Activated T-cell treated with anti-CD3 and anti-CD28 coated beads, Interleukin-2, amount 50 U/mL, for 24 hours (primary cell): ENCODE measurements around the gene AP4S1.
"Not testable (repeated sequence)": the region's sequence is repeated elsewhere in the genome, so short reads cannot be mapped to it uniquely, and the experiment has no call there.

Source experiments
- DNase-seq: peaks from one replicate; pipeline ENCODE4 v3.0.0-alpha.2; 2020
- H3K27ac Mint-ChIP-seq: 2 replicates; pipeline ENCODE4 v1.8.0; 2020; ENCODE audit warnings: mild to moderate bottlenecking, mixed read lengths
- H3K27me3 Mint-ChIP-seq: 2 replicates; pipeline ENCODE4 v1.8.0; 2020; ENCODE audit warnings: mixed read lengths
- H3K36me3 Mint-ChIP-seq: 2 replicates; pipeline ENCODE4 v1.8.0; 2020; ENCODE audit warnings: low read depth, mixed read lengths
- H3K4me1 Mint-ChIP-seq: 2 replicates; pipeline ENCODE4 v1.8.0; 2020; ENCODE audit warnings: low read depth, mixed read lengths
- H3K4me3 Mint-ChIP-seq: 2 replicates; pipeline ENCODE4 v1.8.0; 2020; ENCODE audit warnings: mild to moderate bottlenecking, moderate library complexity, mixed read lengths
- H3K9me3 Mint-ChIP-seq: 2 replicates; pipeline ENCODE4 v1.8.0; 2020; ENCODE audit warnings: mixed read lengths

AP4S1 gene

GRCh38 chr14:31045501-31046080 is 20.1 kb downstream of the AP4S1 start:
- Mint-ChIP-seq H3K36me3 (peaks cover 3% of the 10 kb centered on the region), H3K27ac (no peak overlapping the region), H3K9me3 (no peaks in the 10 kb centered on the region), H3K4me1 (peaks cover 7% of the 10 kb centered on the region), H3K4me3 (no peak overlapping the region), H3K27me3 (no peaks in the 10 kb centered on the region)
- no peak for DNase-seq

- Mint-ChIP-seq H3K4me3 (no peak overlapping the region), H3K4me1 (peaks cover 7% of the 10 kb centered on the region), H3K27ac (no peak overlapping the region), H3K27me3 (no peaks in the 10 kb centered on the region), H3K9me3 (no peaks in the 10 kb centered on the region), H3K36me3 (peaks cover 5% of the 10 kb centered on the region)
- DNase-seq = no peak
These were observed 22.1 kb downstream of the AP4S1 start for GRCh38 chr14:31047503-31047902.

- H3K36me3 Mint-ChIP-seq = peaks cover 7% of the 10 kb centered on the region
- no peaks in the 10 kb centered on the region for H3K27me3 Mint-ChIP-seq
- peaks cover 7% of the 10 kb centered on the region for H3K4me1 Mint-ChIP-seq
- H3K27ac Mint-ChIP-seq = no peak overlapping the region
- no peak for DNase-seq
- H3K9me3 Mint-ChIP-seq = no peaks in the 10 kb centered on the region
- no peak overlapping the region for H3K4me3 Mint-ChIP-seq
These were observed 25.6 kb downstream of the AP4S1 start for GRCh38 chr14:31051023-31051422.

- Mint-ChIP-seq H3K36me3 (peaks cover 7% of the 10 kb centered on the region), H3K27ac (no peak overlapping the region), H3K9me3 (no peaks in the 10 kb centered on the region), H3K27me3 (no peaks in the 10 kb centered on the region), H3K4me1 (peaks cover 5% of the 10 kb centered on the region), H3K4me3 (no peak overlapping the region)
- DNase-seq = no peak
These were observed 26.1 kb downstream of the AP4S1 start for GRCh38 chr14:31051511-31051910.

- not testable (repeated sequence) for H3K9me3 Mint-ChIP-seq, H3K4me1 Mint-ChIP-seq, H3K36me3 Mint-ChIP-seq, H3K4me3 Mint-ChIP-seq, H3K27me3 Mint-ChIP-seq, DNase-seq, H3K27ac Mint-ChIP-seq
These were observed 27.6 kb downstream of the AP4S1 start for GRCh38 chr14:31052905-31053586.

- H3K9me3 Mint-ChIP-seq = no peaks in the 10 kb centered on the region
- H3K4me1 Mint-ChIP-seq = peaks cover 9% of the 10 kb centered on the region
- DNase-seq = no peak
- H3K4me3 Mint-ChIP-seq = no peak overlapping the region
- H3K36me3 Mint-ChIP-seq = peaks cover 2% of the 10 kb centered on the region
- H3K27ac Mint-ChIP-seq = no peak overlapping the region
- H3K27me3 Mint-ChIP-seq = no peaks in the 10 kb centered on the region
These were observed 31.6 kb downstream of the AP4S1 start for GRCh38 chr14:31057035-31057434.

- Mint-ChIP-seq H3K9me3 (no peaks in the 10 kb centered on the region), H3K4me3 (no peak overlapping the region), H3K27ac (no peak overlapping the region), H3K36me3 (peaks cover 2% of the 10 kb centered on the region), H3K4me1 (peaks cover 9% of the 10 kb centered on the region), H3K27me3 (no peaks in the 10 kb centered on the region)
- no peak for DNase-seq
These were observed 32.4 kb downstream of the AP4S1 start for GRCh38 chr14:31057701-31058364.

GRCh38 chr14:31059152-31059924 is 33.9 kb downstream of the AP4S1 start:
- no peak overlapping the region for H3K4me3 Mint-ChIP-seq
- peaks cover 9% of the 10 kb centered on the region for H3K4me1 Mint-ChIP-seq
- no peaks in the 10 kb centered on the region for H3K9me3 Mint-ChIP-seq
- no peak overlapping the region for H3K27ac Mint-ChIP-seq
- no peaks in the 10 kb centered on the region for H3K36me3 Mint-ChIP-seq
- no peak for DNase-seq
- no peaks in the 10 kb centered on the region for H3K27me3 Mint-ChIP-seq

- Mint-ChIP-seq H3K9me3 (no peaks in the 10 kb centered on the region), H3K4me1 (peaks cover 9% of the 10 kb centered on the region), H3K27me3 (no peaks in the 10 kb centered on the region), H3K4me3 (no peak overlapping the region), H3K27ac (no peak overlapping the region), H3K36me3 (no peaks in the 10 kb centered on the region)
- DNase-seq = no peak
These were observed 34.9 kb downstream of the AP4S1 start for GRCh38 chr14:31060253-31060875.

GRCh38 chr14:31062908-31063307 is 37.5 kb downstream of the AP4S1 start:
- not testable (repeated sequence) for H3K27me3 Mint-ChIP-seq, H3K4me1 Mint-ChIP-seq, H3K27ac Mint-ChIP-seq, DNase-seq, H3K4me3 Mint-ChIP-seq, H3K36me3 Mint-ChIP-seq, H3K9me3 Mint-ChIP-seq

- Mint-ChIP-seq H3K9me3 (no peaks in the 10 kb centered on the region), H3K36me3 (peaks cover 41% of the 10 kb centered on the region), H3K4me1 (peaks cover 3% of the 10 kb centered on the region), H3K27ac (peak overlapping the region; percentile 29), H3K4me3 (no peak overlapping the region), H3K27me3 (no peaks in the 10 kb centered on the region)
- DNase-seq = no peak
These were observed 42.8 kb downstream of the AP4S1 start for GRCh38 chr14:31068235-31068634.

GRCh38 chr14:31069343-31069742 is 43.9 kb downstream of the AP4S1 start:
- H3K27me3 Mint-ChIP-seq = no peaks in the 10 kb centered on the region
- no peak overlapping the region for H3K27ac Mint-ChIP-seq
- DNase-seq = no peak
- H3K4me1 Mint-ChIP-seq = peaks cover 3% of the 10 kb centered on the region
- no peak overlapping the region for H3K4me3 Mint-ChIP-seq
- H3K36me3 Mint-ChIP-seq = peaks cover 43% of the 10 kb centered on the region
- no peaks in the 10 kb centered on the region for H3K9me3 Mint-ChIP-seq

- H3K4me3 Mint-ChIP-seq = no peak overlapping the region
- DNase-seq = no peak
- no peaks in the 10 kb centered on the region for H3K27me3 Mint-ChIP-seq
- no peak overlapping the region for H3K27ac Mint-ChIP-seq
- peaks cover 51% of the 10 kb centered on the region for H3K36me3 Mint-ChIP-seq
- peaks cover 4% of the 10 kb centered on the region for H3K9me3 Mint-ChIP-seq
- peaks cover 3% of the 10 kb centered on the region for H3K4me1 Mint-ChIP-seq
These were observed 45.0 kb downstream of the AP4S1 start for GRCh38 chr14:31070431-31070830.

- Mint-ChIP-seq H3K27me3 (no peaks in the 10 kb centered on the region), H3K36me3 (peaks cover 54% of the 10 kb centered on the region), H3K27ac (no peak overlapping the region), H3K4me3 (no peak overlapping the region), H3K9me3 (peaks cover 4% of the 10 kb centered on the region), H3K4me1 (peaks cover 3% of the 10 kb centered on the region)
- DNase-seq = no peak
These were observed 45.7 kb downstream of the AP4S1 start for GRCh38 chr14:31071151-31071550.
